Activated T-cell treated with anti-CD3 and anti-CD28 coated beads, Interleukin-2, amount 50 U/mL, for 4 hours (primary cell): Measurements from ENCODE around the gene UNC5A. TPM values are rescaled to one million over a fixed set of nuclear protein-coding genes. Genes with fewer than 3 reads are reported as not detected.

Experiments used
- ATAC-seq, 2 donors: fragments of 200-7000 bp; cut with Tn5 transposase; one replicate each; pipeline ENCODE4 v1.10.0; 2021
- DNase-seq: peaks from one replicate; pipeline ENCODE4 v3.0.0-alpha.2; 2020
- H3K27me3 Mint-ChIP-seq: one replicate; pipeline ENCODE4 v1.8.0; 2021; ENCODE audit warnings: low read depth, mixed read lengths
- H3K36me3 Mint-ChIP-seq: one replicate; pipeline ENCODE4 v1.8.0; 2022; ENCODE audit warnings: mixed read lengths; ENCODE audit not compliant: insufficient read depth
- H3K4me1 Mint-ChIP-seq: one replicate; pipeline ENCODE4 v1.8.0; 2021; ENCODE audit warnings: low read depth, mixed read lengths
- H3K4me3 Mint-ChIP-seq: one replicate; pipeline ENCODE4 v1.8.0; 2021; ENCODE audit warnings: mild to moderate bottlenecking, moderate library complexity, mixed read lengths
- H3K9me3 Mint-ChIP-seq: one replicate; pipeline ENCODE4 v1.8.0; 2021; ENCODE audit warnings: mixed read lengths
- total RNA-seq, 3 donors: library from RNA; stranded (reverse); gene quantifications; one replicate each; pipeline ENCODE4 v1.2.1, GENCODE V29; 2021

UNC5A gene
- total RNA-seq: not detected

DNA sequence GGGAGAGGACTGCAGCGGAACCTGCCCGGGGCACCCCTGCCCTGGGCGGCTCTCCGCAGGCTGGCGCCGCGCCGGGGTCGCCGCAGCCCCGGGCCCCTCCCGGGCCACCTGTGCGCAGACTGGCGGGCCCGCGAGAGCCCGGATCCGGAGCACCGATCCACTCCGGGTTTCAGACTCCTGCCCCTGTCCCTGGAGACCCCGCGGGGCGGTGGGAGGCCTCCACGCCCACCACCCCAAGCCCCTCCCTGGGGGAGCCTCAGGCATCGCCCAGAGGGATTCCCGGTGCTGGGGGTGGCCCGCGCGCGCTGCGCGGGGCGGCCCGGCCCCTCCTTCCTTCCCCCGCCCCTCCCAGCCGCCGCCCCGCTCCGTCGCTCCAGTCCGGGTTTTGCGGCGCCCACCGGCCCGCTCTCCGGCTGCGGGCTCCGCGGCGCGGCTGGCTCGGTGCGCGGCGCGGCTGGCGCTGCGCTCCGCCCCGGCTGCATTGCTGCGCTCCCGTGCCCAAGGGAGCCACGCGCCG, at the start of gene UNC5A:
TSS of gene UNC5A (plus strand) at position 479 of the 517 bp plus-strand sequence. CDS start 192 bp downstream, outside the sequence.
- Mint-ChIP-seq H3K4me1 (peaks cover 12% of the 10 kb centered on the region), H3K4me3 (peak within 1 kb of the TSS; percentile 74), H3K9me3 (no peaks in the 10 kb centered on the region), H3K36me3 (no peaks in the 10 kb centered on the region), H3K27me3 (peaks cover 76% of the 10 kb centered on the region)
- ATAC-seq (peak; percentile 76 to 78), DNase-seq (peak; percentile 26)

DNA sequence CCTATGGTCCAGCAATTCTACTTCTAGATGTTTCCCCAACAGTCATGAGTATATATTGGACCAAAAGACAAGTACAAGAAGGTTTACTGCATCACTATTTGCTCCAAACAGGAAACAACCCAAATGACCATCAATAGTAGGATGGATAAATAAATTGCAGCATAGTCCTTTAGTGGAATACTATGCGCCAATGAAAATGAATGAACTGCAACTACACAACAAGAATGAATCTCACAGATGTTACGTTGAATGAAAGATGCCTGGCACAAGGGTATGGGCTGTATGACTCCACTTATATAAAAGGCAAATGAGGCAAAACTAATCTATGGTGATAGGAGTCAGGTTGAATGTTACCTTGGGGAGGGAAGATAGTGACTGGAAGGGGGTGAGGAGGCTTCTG, 48.6 kb upstream of the UNC5A start:
- Mint-ChIP-seq H3K9me3 (peaks cover 27% of the 10 kb centered on the region), H3K27me3 (peaks cover 39% of the 10 kb centered on the region), H3K4me3 (no peak overlapping the region), H3K4me1 (no peaks in the 10 kb centered on the region), H3K36me3 (no peaks in the 10 kb centered on the region)
- ATAC-seq: no peak
- no peak for DNase-seq

DNA sequence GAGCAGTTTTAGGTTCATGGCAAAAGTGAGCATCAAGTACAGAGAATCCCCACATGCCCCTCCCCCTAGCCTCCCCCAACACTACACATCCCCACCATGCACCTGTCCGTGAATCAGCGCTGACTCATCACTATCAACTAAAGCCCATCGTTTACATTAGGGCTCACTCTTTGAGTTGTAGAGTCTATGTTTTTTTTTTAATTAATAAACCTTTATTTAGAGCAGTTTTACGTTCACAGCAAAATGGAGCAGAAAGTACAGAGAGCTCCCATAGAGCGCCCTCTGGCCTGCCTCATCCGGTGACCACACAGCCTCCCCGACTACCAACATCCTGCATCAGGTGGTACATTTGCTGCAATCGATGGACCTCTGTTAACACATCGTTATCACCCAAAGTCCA, 47.9 kb upstream of the UNC5A start:
- peaks cover 24% of the 10 kb centered on the region for H3K9me3 Mint-ChIP-seq
- H3K27me3 Mint-ChIP-seq: peaks cover 41% of the 10 kb centered on the region
- H3K4me3 Mint-ChIP-seq: no peak overlapping the region
- no peaks in the 10 kb centered on the region for H3K4me1 Mint-ChIP-seq
- ATAC-seq (no peak), DNase-seq (no peak)
- no peaks in the 10 kb centered on the region for H3K36me3 Mint-ChIP-seq

GRCh38 chr5:176765687-176766086, 44.7 kb upstream of the UNC5A start:
- H3K9me3 Mint-ChIP-seq: peaks cover 21% of the 10 kb centered on the region
- no peak overlapping the region for H3K4me3 Mint-ChIP-seq
- no peaks in the 10 kb centered on the region for H3K36me3 Mint-ChIP-seq
- peaks cover 59% of the 10 kb centered on the region for H3K27me3 Mint-ChIP-seq
- ATAC-seq: no peak
- no peak for DNase-seq
- no peaks in the 10 kb centered on the region for H3K4me1 Mint-ChIP-seq

GRCh38 chr5:176768174-176768970, 42.0 kb upstream of the UNC5A start:
- Mint-ChIP-seq H3K9me3 (peaks cover 21% of the 10 kb centered on the region), H3K4me3 (no peak overlapping the region), H3K27me3 (peaks cover 60% of the 10 kb centered on the region), H3K4me1 (no peaks in the 10 kb centered on the region), H3K36me3 (no peaks in the 10 kb centered on the region)
- no peak for DNase-seq
- no peak for ATAC-seq

GRCh38 chr5:176769911-176770310, 40.4 kb upstream of the UNC5A start:
- ATAC-seq (no peak), DNase-seq (no peak)
- H3K36me3 Mint-ChIP-seq: no peaks in the 10 kb centered on the region
- no peak overlapping the region for H3K4me3 Mint-ChIP-seq
- H3K9me3 Mint-ChIP-seq: peaks cover 13% of the 10 kb centered on the region
- peaks cover 53% of the 10 kb centered on the region for H3K27me3 Mint-ChIP-seq
- H3K4me1 Mint-ChIP-seq: no peaks in the 10 kb centered on the region

DNA sequence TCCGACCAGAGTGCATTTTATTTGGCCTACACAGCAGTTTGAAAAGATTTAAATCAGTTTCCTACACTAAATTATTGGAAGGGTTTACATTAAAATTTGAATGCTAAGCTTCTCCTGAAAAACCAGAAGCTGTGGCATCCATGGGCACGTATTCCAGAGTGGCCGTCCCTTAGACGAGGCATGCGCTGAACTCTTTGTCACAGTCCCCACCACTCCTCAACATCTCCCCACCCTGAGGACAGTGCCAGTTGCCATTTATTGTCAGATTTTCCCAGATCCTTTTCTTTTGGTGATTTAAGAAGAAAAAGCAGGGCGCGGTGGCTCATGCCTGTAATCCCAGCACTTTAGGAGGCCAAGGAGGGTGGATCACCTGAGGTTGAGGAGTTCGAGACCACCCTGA, 39.9 kb upstream of the UNC5A start:
- H3K36me3 Mint-ChIP-seq: no peaks in the 10 kb centered on the region
- peaks cover 54% of the 10 kb centered on the region for H3K27me3 Mint-ChIP-seq
- H3K4me1 Mint-ChIP-seq: no peaks in the 10 kb centered on the region
- no peak overlapping the region for H3K4me3 Mint-ChIP-seq
- no peak for DNase-seq
- peaks cover 8% of the 10 kb centered on the region for H3K9me3 Mint-ChIP-seq
- ATAC-seq: no peak

GRCh38 chr5:176771102-176771845, 39.1 kb upstream of the UNC5A start:
- DNase-seq (no peak), ATAC-seq (no peak)
- H3K4me1 Mint-ChIP-seq: no peaks in the 10 kb centered on the region
- no peaks in the 10 kb centered on the region for H3K36me3 Mint-ChIP-seq
- no peaks in the 10 kb centered on the region for H3K9me3 Mint-ChIP-seq
- H3K4me3 Mint-ChIP-seq: no peak overlapping the region
- peaks cover 51% of the 10 kb centered on the region for H3K27me3 Mint-ChIP-seq

GRCh38 chr5:176772271-176773210, 37.8 kb upstream of the UNC5A start:
- H3K4me3 Mint-ChIP-seq: no peak overlapping the region
- ATAC-seq (no peak), DNase-seq (no peak)
- H3K4me1 Mint-ChIP-seq: no peaks in the 10 kb centered on the region
- H3K9me3 Mint-ChIP-seq: no peaks in the 10 kb centered on the region
- peaks cover 55% of the 10 kb centered on the region for H3K27me3 Mint-ChIP-seq
- H3K36me3 Mint-ChIP-seq: no peaks in the 10 kb centered on the region

- Mint-ChIP-seq H3K9me3 (no peaks in the 10 kb centered on the region), H3K4me3 (no peak overlapping the region), H3K36me3 (no peaks in the 10 kb centered on the region), H3K4me1 (no peaks in the 10 kb centered on the region), H3K27me3 (peaks cover 48% of the 10 kb centered on the region)
- no peak for DNase-seq
- no peak for ATAC-seq
Measured at GRCh38 chr5:176773408-176774035, 36.8 kb upstream of the UNC5A start.

DNA sequence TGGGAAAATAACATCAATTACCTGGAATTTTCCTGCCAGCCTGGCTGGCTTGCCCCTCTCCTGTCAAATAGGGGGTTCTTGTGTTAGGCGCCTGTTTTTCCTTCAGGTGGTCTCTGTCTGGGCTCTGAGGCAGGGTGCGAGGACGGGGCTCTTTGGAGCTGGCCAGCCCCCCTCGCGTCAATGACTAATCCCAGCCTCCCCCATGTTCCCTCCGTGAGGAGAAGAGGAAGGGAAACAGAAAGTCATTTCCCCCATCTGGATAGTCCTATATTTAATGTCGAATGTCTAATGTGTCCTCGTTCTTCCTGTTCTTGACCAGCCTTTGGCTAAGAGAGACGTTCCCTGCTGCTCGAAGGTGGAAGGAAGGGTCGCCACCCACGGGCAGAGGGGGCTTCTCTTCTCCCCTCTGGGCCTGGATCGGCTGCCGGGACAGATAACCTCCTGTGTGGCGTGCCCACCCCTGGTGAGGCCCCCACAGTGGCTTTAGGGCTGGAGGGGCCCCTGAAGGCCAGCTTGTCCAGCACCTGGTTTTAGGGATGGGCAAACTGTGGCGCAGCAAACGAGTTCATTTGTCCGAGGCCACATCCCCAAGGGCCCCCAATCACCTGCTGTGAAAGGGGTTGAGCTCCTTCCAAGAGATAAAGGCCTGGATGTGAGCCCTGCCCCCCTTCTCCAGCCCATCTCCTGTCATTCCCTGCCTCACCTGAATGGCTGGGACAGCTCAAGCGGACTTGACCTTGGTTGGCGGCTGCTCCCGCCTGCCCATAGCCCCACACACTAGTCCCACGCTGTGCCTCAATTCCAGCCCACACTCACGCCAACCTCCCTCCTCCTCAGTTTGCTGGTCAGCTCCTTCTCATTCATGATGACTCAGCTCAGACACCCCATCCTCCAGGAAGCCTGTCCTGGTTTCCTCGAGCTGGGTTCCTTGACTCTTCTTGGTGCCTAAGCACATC, 35.9 kb upstream of the UNC5A start:
- Mint-ChIP-seq H3K9me3 (no peaks in the 10 kb centered on the region), H3K27me3 (peaks cover 42% of the 10 kb centered on the region), H3K4me1 (no peaks in the 10 kb centered on the region), H3K4me3 (no peak overlapping the region), H3K36me3 (no peaks in the 10 kb centered on the region)
- ATAC-seq: no peak
- no peak for DNase-seq

- Mint-ChIP-seq H3K9me3 (no peaks in the 10 kb centered on the region), H3K4me1 (no peaks in the 10 kb centered on the region), H3K4me3 (no peak overlapping the region), H3K36me3 (no peaks in the 10 kb centered on the region), H3K27me3 (peaks cover 40% of the 10 kb centered on the region)
- ATAC-seq: no peak
- no peak for DNase-seq
Measured at GRCh38 chr5:176775409-176775808, 35.0 kb upstream of the UNC5A start.
